B cell (primary cell): ENCODE measurements around the gene TSPAN15.

ENCODE experiments used
- EZH2 ChIP-seq: IDR thresholded peaks from 2 replicates; pipeline ENCODE4 v1.6.1; 2012; ENCODE audit warnings: borderline replicate concordance, low read depth, mild to moderate bottlenecking, moderate library complexity, low read length; ENCODE audit not compliant: insufficient read depth, poor library complexity, severe bottlenecking
- TF ChIP-seq, protein P1 (sequence below): fragments of 200-600 bp; IDR thresholded peaks from one replicate; pipeline ENCODE4 v1.8.0; 2022; ENCODE audit warnings: antibody characterized with exemption, mild to moderate bottlenecking

DNA sequence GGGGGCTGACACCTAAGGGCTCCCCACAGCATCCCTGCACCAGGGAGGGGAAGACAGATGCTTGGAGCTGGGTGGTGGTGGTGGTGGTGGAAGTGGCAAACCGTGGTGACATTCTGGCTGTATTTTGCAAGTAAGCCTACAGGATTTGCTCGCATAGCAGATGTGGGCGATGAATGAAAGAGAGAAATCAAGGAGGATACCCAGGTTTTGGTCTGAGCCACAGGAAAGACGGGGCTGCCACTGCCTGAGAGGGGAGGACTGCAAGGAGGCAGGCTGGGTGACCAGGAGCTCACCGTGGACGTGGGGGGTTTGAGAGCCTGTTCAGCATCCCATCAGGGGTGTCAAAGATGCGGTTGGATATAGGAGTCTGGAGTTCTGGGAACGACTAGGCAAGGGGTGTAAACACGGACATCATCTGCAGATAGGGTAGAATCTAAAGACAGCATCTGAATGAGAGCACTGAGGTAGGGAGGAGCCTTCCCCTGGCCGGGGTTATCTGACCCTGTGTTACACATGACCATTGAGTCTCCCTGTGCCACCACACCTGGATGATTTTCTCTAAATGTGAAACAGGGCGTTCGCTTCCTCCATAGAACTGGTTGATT, 49.7 kb downstream of the TSPAN15 start:
- TF ChIP-seq, protein P1, sequence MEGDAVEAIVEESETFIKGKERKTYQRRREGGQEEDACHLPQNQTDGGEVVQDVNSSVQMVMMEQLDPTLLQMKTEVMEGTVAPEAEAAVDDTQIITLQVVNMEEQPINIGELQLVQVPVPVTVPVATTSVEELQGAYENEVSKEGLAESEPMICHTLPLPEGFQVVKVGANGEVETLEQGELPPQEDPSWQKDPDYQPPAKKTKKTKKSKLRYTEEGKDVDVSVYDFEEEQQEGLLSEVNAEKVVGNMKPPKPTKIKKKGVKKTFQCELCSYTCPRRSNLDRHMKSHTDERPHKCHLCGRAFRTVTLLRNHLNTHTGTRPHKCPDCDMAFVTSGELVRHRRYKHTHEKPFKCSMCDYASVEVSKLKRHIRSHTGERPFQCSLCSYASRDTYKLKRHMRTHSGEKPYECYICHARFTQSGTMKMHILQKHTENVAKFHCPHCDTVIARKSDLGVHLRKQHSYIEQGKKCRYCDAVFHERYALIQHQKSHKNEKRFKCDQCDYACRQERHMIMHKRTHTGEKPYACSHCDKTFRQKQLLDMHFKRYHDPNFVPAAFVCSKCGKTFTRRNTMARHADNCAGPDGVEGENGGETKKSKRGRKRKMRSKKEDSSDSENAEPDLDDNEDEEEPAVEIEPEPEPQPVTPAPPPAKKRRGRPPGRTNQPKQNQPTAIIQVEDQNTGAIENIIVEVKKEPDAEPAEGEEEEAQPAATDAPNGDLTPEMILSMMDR: no peak
- TF ChIP-seq EZH2: no peak
